Astrocyte of the spinal cord (primary cell): ENCODE data around the gene EPS8L3.

Source experiments
- DNase-seq: peaks from one replicate; pipeline ENCODE4 v3.0.0; 2011; ENCODE audit warnings: low read depth, low spot score
- H3K4me3 ChIP-seq: 2 replicates; pipeline ENCODE4 v1.5.1; 2011; ENCODE audit warnings: low read depth, mild to moderate bottlenecking, low read length, moderate library complexity
- CTCF ChIP-seq: IDR thresholded peaks from 2 replicates; pipeline ENCODE4 v1.5.1; 2012; ENCODE audit warnings: low read depth, mild to moderate bottlenecking, low read length, inconsistent platforms
- in situ Hi-C: cut with HindIII; loops from 2 replicates; pipeline ENCODE4 v1.10.0; 2017; ENCODE audit warnings: low sequenced_read_pairs

Gene EPS8L3

GRCh38 chr1:109765896-109766615, 2.3 kb upstream of the EPS8L3 start:
- no peak for DNase-seq
- in situ Hi-C loops: no loop called here
- H3K4me3 ChIP-seq: no peak overlapping the region
- TF ChIP-seq CTCF: no peak

GRCh38 chr1:109765483-109765815, 1.7 kb upstream of the EPS8L3 start:
- TF ChIP-seq CTCF: no peak
- H3K4me3 ChIP-seq: no peak overlapping the region
- no peak for DNase-seq
- in situ Hi-C loops: no loop called here

- no peak for DNase-seq
- TF ChIP-seq CTCF: no peak
- H3K4me3 ChIP-seq: no peak overlapping the region
- in situ Hi-C loops: no loop called here
These were observed 1.1 kb upstream of the EPS8L3 start for GRCh38 chr1:109764561-109765482.

GRCh38 chr1:109762821-109763645, 690 bp downstream of the EPS8L3 start:
- H3K4me3 ChIP-seq: no peak overlapping the region
- TF ChIP-seq CTCF: no peak
- in situ Hi-C loops: no loop called here
- DNase-seq: peak; percentile 49

- DNase-seq: no peak
- TF ChIP-seq CTCF: no peak
- in situ Hi-C loops: no loop called here
- H3K4me3 ChIP-seq: no peak overlapping the region
These were observed 1.6 kb downstream of the EPS8L3 start for GRCh38 chr1:109762039-109762585.

GRCh38 chr1:109761227-109762038, 2.3 kb downstream of the EPS8L3 start:
- DNase-seq: no peak
- in situ Hi-C loops: no loop called here
- no peak for TF ChIP-seq CTCF
- H3K4me3 ChIP-seq: no peak overlapping the region
